Ovary (tissue), 9 donors: Measurements from ENCODE around the gene CAPN5. TPM values are rescaled to one million over a fixed set of nuclear protein-coding genes. Genes with fewer than 3 reads are reported as not detected.

Source experiments
- DNase-seq, 5 donors: peaks; one replicate each; pipeline ENCODE4 v3.0.0-alpha.2; 2019 to 2020
- H3K27ac ChIP-seq, 2 donors: fragments of 200-600 bp; one replicate each; pipeline versions ENCODE4 v1.5.1 to v1.8.0; 2019 to 2022
- H3K27me3 ChIP-seq: fragments of 200-600 bp; one replicate; pipeline ENCODE4 v1.8.0; 2022
- H3K36me3 ChIP-seq: fragments of 200-600 bp; sonication (generic); one replicate; pipeline ENCODE4 v1.5.1; 2019
- H3K4me1 ChIP-seq: one replicate; pipeline ENCODE4 v1.8.1; 2013; ENCODE audit warnings: mild to moderate bottlenecking, moderate library complexity; ENCODE audit not compliant: insufficient read depth
- H3K4me3 ChIP-seq: fragments of 200-600 bp; sonication (generic); one replicate; pipeline ENCODE4 v1.5.1; 2017
- H3K9me3 ChIP-seq, 2 donors: fragments of 200-600 bp in 1 of 2; sonication (generic) in 1 of 2; one replicate each; pipeline versions ENCODE4 v1.5.1 to v1.8.1; 2013 to 2019; ENCODE audit warnings: mild to moderate bottlenecking in 1 of 2, moderate library complexity in 1 of 2
- CTCF ChIP-seq, 3 donors: fragments of 450-650 bp in 2 of 3; fragments of 200-600 bp in 1 of 3; IDR thresholded peaks; one replicate each; pipeline versions ENCODE4 v1.5.1 to v1.8.0; 2016 to 2022; ENCODE audit warnings: antibody characterized with exemption in 3 of 3, mild to moderate bottlenecking in 1 of 3
- EP300 ChIP-seq: sonication (generic); formaldehyde crosslinking; IDR thresholded peaks from one replicate; pipeline ENCODE4 v1.6.1; 2017; ENCODE audit warnings: antibody characterized with exemption
- POLR2A ChIP-seq: fragments of 450-650 bp; IDR thresholded peaks from one replicate; pipeline ENCODE4 v1.6.1; 2017; ENCODE audit warnings: antibody characterized with exemption, mild to moderate bottlenecking, moderate library complexity
- WGBS, 3 donors: extraction: QIAGEN DNeasy Blood & Tissue Kit in 1 of 3; methylation state at CpG; one replicate each; pipeline versions ENCODE4 v1.1.5 to v1.1.7; 2013 to 2017; 5-methylcytosine and 5-hydroxymethylcytosine counted together
- intact Hi-C, 4 donors: fragments of 100-400 bp; cut with DNase I; formaldehyde crosslinking; loops; one replicate each; pipeline versions ENCODE4 v1.11.0 to v1.15.1; 2022 to 2023
- polyA plus RNA-seq, 2 donors: library from polyadenylated mRNA; stranded (reverse); fragments of 200-250 nt in 1 of 2; fragments of 350-450 nt in 1 of 2; fragmentation: Illumina TruSeq in 1 of 2; extraction: RNeasy Lipid Tissue Mini Kit (QIAGEN cat#74804) in 1 of 2; gene quantifications; one replicate each; pipeline ENCODE4 v1.2.3, GENCODE V29; 2013 to 2014
- total RNA-seq, 7 donors: library from RNA; depleted of rRNA in 2 of 7; stranded (reverse); fragments of >200 nt in 2 of 7; fragmentation: NEBNext Ultra II Directional in 3 of 7; extraction: Animal tissue kit (Norgen Biotek cat#: 25700) in 3 of 7; gene quantifications; one replicate each; pipeline versions ENCODE4 v1.1.0 to v1.2.4, GENCODE V29; 2016 to 2023
- donor health status: DM: no; HTN: no; CAD: no; lungs with moderate emphysema.
- donor health status: DM: no; HTN: no; CAD: no.
- donor health status: Bipolar disorder and iron deficiency.
- donor health status: DM: yes; HTN: yes; CAD: no.
- donor health status: DM: no; HTN: no; CAD: no.
- donor health status: DM: yes; HTN: yes; CAD: no.

Gene CAPN5
- total and polyA plus RNA-seq, 9 donors = 3.0 to 82.2 (median 21.3) TPM

- intact Hi-C loops = no loop called here
- Histone ChIP-seq H3K36me3 (no peaks in the 10 kb centered on the region), H3K9me3 (no peaks in the 10 kb centered on the region), H3K4me1 (peaks cover 8% of the 10 kb centered on the region), H3K27me3 (no peaks in the 10 kb centered on the region), H3K4me3 (no peak overlapping the region), H3K27ac (no peak overlapping the region)
- WGBS, 3 donors = 70 to 76% (median 75%) methylated on average over 12 of the region's 12 CpGs
- TF ChIP-seq CTCF (IDR thresholded peaks at IDR 0.05) (no peak), EP300 (no peak), POLR2A (no peak)
- no peak for DNase-seq
Observed at GRCh38 chr11:77136784-77137420, 70.1 kb downstream of the CAPN5 start.

GRCh38 chr11:77137421-77137820, 70.7 kb downstream of the CAPN5 start:
- H3K4me1 ChIP-seq = peaks cover 6% of the 10 kb centered on the region
- 77 to 82% (median 81%) methylated on average over 11 of the region's 11 CpGs for WGBS, 3 donors
- no peak for DNase-seq
- no peaks in the 10 kb centered on the region for H3K9me3 ChIP-seq
- H3K27ac ChIP-seq = no peak overlapping the region
- H3K4me3 ChIP-seq = no peak overlapping the region
- H3K36me3 ChIP-seq = no peaks in the 10 kb centered on the region
- intact Hi-C loops = no loop called here
- H3K27me3 ChIP-seq = no peaks in the 10 kb centered on the region
- TF ChIP-seq EP300 (no peak), CTCF (IDR thresholded peaks at IDR 0.05) (no peak), POLR2A (no peak)

GRCh38 chr11:77138106-77138649, 71.4 kb downstream of the CAPN5 start:
- Histone ChIP-seq H3K36me3 (no peaks in the 10 kb centered on the region), H3K27ac (no peak overlapping the region), H3K4me1 (peaks cover 6% of the 10 kb centered on the region), H3K4me3 (no peak overlapping the region), H3K27me3 (no peaks in the 10 kb centered on the region), H3K9me3 (no peaks in the 10 kb centered on the region)
- WGBS, 3 donors = 48 to 62% (median 61%) methylated on average over 49 to 55 of the region's 55 CpGs
- intact Hi-C loops = no loop called here
- TF ChIP-seq POLR2A = no peak
- TF ChIP-seq CTCF (IDR thresholded peaks at IDR 0.05) = no peak
- TF ChIP-seq EP300 = no peak
- DNase-seq = no peak

GRCh38 chr11:77139201-77139600, 72.4 kb downstream of the CAPN5 start:
- H3K9me3 ChIP-seq = no peaks in the 10 kb centered on the region
- whole genome bisulfite sequencing, 3 donors = 94 to 96% (median 96%) methylated on average over 8 of the region's 8 CpGs
- no peaks in the 10 kb centered on the region for H3K36me3 ChIP-seq
- peaks cover 6% of the 10 kb centered on the region for H3K4me1 ChIP-seq
- no peak for TF ChIP-seq POLR2A
- no peak for TF ChIP-seq EP300
- no peak for TF ChIP-seq CTCF (IDR thresholded peaks at IDR 0.05)
- H3K27ac ChIP-seq = peak overlapping the region in 1 of 2 donors; percentile 72
- no peaks in the 10 kb centered on the region for H3K27me3 ChIP-seq
- no peak for DNase-seq
- intact Hi-C loops = no loop called here
- no peak overlapping the region for H3K4me3 ChIP-seq
